ENCODE measurements around the gene VPS50.

The VPS50 gene

DNA sequence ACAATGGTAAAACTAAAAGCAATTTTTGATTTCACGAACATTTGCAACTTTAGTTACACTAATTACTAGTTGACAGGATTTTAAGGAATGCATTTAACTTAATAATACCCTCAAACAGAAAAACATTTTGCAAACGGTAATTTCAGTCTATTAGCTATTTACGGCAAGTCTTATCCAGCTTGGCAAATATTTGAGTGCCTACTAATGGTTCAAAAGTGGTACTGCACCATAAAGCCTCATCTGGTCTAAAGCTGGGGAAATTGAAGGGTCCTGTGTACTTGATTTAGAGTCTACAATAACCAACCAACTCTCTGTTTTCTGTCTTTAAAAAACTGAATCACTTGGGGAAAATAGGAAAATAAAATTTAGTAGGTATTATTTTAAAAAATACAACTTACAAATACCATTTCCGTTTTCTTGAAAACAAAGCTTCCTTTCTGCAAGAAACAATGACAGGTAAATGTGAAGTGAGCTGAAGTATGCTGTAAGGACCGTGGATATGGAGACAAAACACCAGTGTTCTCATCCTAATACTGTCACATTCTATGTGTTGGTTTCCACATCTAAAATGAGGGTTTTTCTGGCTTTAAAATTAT is 142.3 kb downstream of the VPS50 start:
- TF ChIP-seq TAF1 (IDR thresholded peaks at IDR 0.05; ENCODE audit: low read depth, low read length) (no peak), POU2F2 (IDR thresholded peaks at IDR 0.05; ENCODE audit: low read depth, low read length) (no peak), SPI1 (IDR thresholded peaks at IDR 0.05; ENCODE audit: low read depth, low read length) (no peak), POLR2A (IDR thresholded peaks at IDR 0.05; ENCODE audit: low read depth, low read length) (no peak), PAX5 (IDR thresholded peaks at IDR 0.05; ENCODE audit: insufficient read depth, low read length, severe bottlenecking) (no peak), POLR2AphosphoS5 (IDR thresholded peaks at IDR 0.05; ENCODE audit: low read depth, low read length) (no peak)
- FAIRE-seq, result peak; percentile 69
- no peak for DNase-seq (ENCODE audit: insufficient read length, low spot score)

DNA sequence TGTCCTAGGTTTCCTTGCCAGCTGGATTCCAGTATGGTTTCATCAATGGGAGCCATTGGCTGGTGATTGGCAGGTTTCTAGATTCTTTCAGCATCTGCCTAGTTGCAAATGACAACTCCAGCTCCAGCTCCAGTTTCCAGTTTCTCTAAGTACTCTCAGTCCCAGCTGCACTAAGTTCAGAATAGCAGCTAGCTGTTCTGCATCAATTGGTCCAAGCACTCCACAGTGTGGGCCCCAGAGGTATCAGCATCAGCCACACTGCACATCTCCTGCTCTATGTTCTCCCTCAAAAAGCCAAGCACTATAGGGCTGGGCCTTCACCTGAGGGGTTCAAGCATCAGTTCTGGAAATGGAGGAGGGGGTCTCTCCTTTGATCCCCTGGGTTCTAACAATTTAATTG is 143.4 kb downstream of the VPS50 start:
- TF ChIP-seq SPI1 (IDR thresholded peaks at IDR 0.05; ENCODE audit: low read depth, low read length) (no peak), TAF1 (IDR thresholded peaks at IDR 0.05; ENCODE audit: low read depth, low read length) (no peak)
- no peak for FAIRE-seq

DNA sequence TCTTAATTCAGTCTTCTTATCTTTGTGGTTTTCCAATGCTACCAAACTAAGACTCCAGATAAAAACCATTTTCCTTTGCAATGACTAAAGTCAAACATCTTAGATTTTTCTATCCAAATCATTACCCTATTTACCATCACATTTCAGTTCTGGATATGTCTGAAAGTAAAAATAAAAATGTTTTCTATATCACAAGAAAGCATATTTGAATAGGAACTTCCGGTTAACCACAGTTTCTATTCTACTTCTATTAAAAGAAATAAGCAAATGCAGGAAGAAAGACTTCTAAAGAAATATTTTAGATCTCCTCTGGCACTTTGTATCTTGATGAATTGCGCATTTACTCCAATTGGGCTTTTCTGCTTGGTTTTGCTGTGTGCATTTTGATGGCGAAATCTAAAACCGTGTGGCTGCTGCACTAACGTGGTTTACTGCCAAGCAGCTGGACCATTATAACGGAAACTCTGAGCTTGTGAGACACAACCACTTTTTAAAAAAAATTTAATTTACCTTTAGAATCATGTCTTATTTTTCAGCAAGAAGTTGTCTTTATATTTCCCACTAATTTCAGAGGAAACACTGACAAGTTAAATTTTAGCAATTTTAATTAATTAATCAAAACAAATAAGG is 146.1 kb downstream of the VPS50 start:
- FAIRE-seq, result no peak
- TF ChIP-seq POLR2AphosphoS5 (IDR thresholded peaks at IDR 0.05; ENCODE audit: low read depth, low read length), result no peak
- TF ChIP-seq POLR2A (IDR thresholded peaks at IDR 0.05; ENCODE audit: low read depth, low read length), result no peak
- TF ChIP-seq PAX5 (IDR thresholded peaks at IDR 0.05; ENCODE audit: insufficient read depth, low read length, severe bottlenecking), result no peak
- no peak for TF ChIP-seq TAF1 (IDR thresholded peaks at IDR 0.05; ENCODE audit: low read depth, low read length)
- TF ChIP-seq SPI1 (IDR thresholded peaks at IDR 0.05; ENCODE audit: low read depth, low read length), result no peak
- no peak for TF ChIP-seq POU2F2 (IDR thresholded peaks at IDR 0.05; ENCODE audit: low read depth, low read length)

More for the DNA sequence above, 143.4 kb downstream of the VPS50 start:
- no peak for DNase-seq (ENCODE audit: insufficient read length, low spot score)

DNA sequence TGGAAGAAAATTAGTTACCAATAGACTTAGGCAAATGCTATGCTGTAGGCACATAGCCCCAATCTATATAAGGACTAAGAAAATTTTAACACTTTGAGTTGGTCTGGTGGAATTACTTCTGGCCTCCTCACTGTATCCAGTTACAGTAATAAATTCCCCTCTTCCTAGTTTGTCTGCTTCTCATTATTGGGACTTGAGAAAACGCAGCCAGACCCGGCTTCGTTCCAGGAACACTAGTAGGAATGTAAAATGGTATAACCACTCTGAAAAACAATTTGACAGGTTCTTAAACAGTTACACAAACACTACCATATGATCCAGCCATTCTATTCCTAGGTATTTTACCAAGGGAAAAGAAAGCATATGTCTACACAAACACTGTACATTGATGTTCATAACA is 150.2 kb downstream of the VPS50 start:
- no peak for TF ChIP-seq TAF1 (IDR thresholded peaks at IDR 0.05; ENCODE audit: low read depth, low read length)
- TF ChIP-seq SPI1 (IDR thresholded peaks at IDR 0.05; ENCODE audit: low read depth, low read length), result no peak
- no peak for TF ChIP-seq POU2F2 (IDR thresholded peaks at IDR 0.05; ENCODE audit: low read depth, low read length)
- TF ChIP-seq POLR2A (IDR thresholded peaks at IDR 0.05; ENCODE audit: low read depth, low read length), result no peak
- TF ChIP-seq PAX5 (IDR thresholded peaks at IDR 0.05; ENCODE audit: insufficient read depth, low read length, severe bottlenecking), result no peak
- no peak for TF ChIP-seq POLR2AphosphoS5 (IDR thresholded peaks at IDR 0.05; ENCODE audit: low read depth, low read length)
- FAIRE-seq, result no peak
- DNase-seq (ENCODE audit: insufficient read length, low spot score), result no peak

More for the DNA sequence above, 146.1 kb downstream of the VPS50 start:
- no peak for DNase-seq (ENCODE audit: insufficient read length, low spot score)

DNA sequence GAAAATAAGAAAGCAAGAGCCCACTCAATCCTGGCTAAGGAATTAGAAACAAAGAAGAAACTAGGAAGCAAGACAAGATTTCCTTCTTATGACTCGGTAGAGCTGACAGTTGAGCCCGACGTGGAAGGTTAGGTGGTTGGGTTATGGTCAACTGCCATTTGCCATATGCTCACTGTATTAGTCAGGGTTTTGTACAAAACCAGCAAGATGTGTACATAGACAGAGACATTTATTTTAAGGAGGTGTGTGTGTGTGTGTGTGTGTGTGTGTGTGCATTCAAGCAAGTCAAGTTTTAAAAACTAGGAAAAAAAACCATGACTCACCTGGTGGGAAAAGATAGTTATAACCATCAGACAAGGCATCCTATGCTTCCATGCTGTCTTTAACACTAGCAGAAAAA is 158.5 kb downstream of the VPS50 start:
- TF ChIP-seq POLR2A (IDR thresholded peaks at IDR 0.05; ENCODE audit: low read depth, low read length), result no peak
- no peak for TF ChIP-seq POU2F2 (IDR thresholded peaks at IDR 0.05; ENCODE audit: low read depth, low read length)
- no peak for TF ChIP-seq POLR2AphosphoS5 (IDR thresholded peaks at IDR 0.05; ENCODE audit: low read depth, low read length)
- TF ChIP-seq PAX5 (IDR thresholded peaks at IDR 0.05; ENCODE audit: insufficient read depth, low read length, severe bottlenecking), result no peak
- TF ChIP-seq SPI1 (IDR thresholded peaks at IDR 0.05; ENCODE audit: low read depth, low read length), result no peak
- TF ChIP-seq TAF1 (IDR thresholded peaks at IDR 0.05; ENCODE audit: low read depth, low read length), result no peak
- FAIRE-seq (no peak), DNase-seq (ENCODE audit: insufficient read length, low spot score) (no peak)

DNA sequence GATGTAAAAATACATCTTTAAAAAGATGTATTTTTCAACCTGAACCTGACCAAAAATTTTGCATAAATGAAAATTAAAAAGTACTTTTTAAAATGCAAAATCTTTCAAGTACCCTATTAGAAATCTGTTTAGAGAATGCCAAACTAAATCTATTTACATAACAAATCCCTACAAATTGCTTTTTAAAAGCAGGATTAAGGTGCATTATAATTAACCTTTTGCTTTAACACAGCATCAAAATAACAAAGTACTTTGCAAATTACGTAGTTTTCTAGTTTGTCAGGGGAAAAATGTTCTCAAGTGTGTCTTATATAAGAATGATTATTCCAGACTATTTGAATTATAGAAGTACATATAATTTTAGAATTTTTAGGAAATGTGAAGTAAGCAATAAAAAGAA is 160.8 kb downstream of the VPS50 start:
- no peak for TF ChIP-seq POU2F2 (IDR thresholded peaks at IDR 0.05; ENCODE audit: low read depth, low read length)
- DNase-seq (ENCODE audit: insufficient read length, low spot score) (no peak), FAIRE-seq (no peak)

DNA sequence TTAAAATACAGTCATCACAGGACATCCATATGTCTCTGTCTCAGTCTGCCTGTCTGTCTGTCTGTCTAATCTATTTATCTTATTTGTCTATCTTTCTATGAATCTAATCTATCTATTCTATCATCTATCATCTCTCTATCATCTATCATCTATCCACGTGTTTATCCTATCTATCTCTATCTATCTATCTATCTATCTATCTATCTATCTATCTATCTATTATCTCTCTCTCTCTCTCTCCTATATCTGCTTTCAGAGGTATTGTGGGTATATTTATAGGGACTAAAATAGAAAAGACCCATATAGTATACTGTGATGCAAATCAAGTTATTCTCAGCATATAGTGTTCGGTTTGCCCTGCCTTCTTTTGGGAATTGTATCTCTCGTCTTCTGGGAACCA is 167.5 kb downstream of the VPS50 start:
- FAIRE-seq (no peak), DNase-seq (ENCODE audit: insufficient read length, low spot score) (no peak)
- TF ChIP-seq SPI1 (IDR thresholded peaks at IDR 0.05; ENCODE audit: low read depth, low read length), result no peak
- no peak for TF ChIP-seq POU2F2 (IDR thresholded peaks at IDR 0.05; ENCODE audit: low read depth, low read length)
- TF ChIP-seq POLR2A (IDR thresholded peaks at IDR 0.05; ENCODE audit: low read depth, low read length), result no peak
- TF ChIP-seq POLR2AphosphoS5 (IDR thresholded peaks at IDR 0.05; ENCODE audit: low read depth, low read length), result no peak
- no peak for TF ChIP-seq TAF1 (IDR thresholded peaks at IDR 0.05; ENCODE audit: low read depth, low read length)
- TF ChIP-seq PAX5 (IDR thresholded peaks at IDR 0.05; ENCODE audit: insufficient read depth, low read length, severe bottlenecking), result no peak

DNA sequence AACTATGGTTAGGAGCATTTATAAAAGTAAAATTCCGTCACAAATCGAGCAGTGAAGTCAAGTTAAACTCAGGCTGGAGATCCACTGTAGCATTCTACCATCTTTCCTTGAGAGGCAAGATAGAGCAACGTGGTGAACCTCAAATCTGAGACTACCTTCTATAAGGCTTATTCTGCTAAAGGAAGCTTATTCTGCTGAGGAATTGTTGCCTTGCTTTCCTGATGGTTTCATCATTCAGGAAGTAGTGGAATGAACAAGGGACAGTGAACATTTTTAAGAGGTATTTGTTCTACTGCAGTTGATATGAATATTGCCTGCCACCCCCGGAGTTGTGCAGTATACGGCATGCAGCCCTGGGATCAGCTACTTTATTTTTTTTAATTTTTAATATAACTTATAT is 170.8 kb downstream of the VPS50 start:
- DNase-seq (ENCODE audit: insufficient read length, low spot score) (no peak), FAIRE-seq (no peak)
- TF ChIP-seq POLR2A (IDR thresholded peaks at IDR 0.05; ENCODE audit: low read depth, low read length) (no peak), TAF1 (IDR thresholded peaks at IDR 0.05; ENCODE audit: low read depth, low read length) (no peak), PAX5 (IDR thresholded peaks at IDR 0.05; ENCODE audit: insufficient read depth, low read length, severe bottlenecking) (no peak), POU2F2 (IDR thresholded peaks at IDR 0.05; ENCODE audit: low read depth, low read length) (no peak)

DNA sequence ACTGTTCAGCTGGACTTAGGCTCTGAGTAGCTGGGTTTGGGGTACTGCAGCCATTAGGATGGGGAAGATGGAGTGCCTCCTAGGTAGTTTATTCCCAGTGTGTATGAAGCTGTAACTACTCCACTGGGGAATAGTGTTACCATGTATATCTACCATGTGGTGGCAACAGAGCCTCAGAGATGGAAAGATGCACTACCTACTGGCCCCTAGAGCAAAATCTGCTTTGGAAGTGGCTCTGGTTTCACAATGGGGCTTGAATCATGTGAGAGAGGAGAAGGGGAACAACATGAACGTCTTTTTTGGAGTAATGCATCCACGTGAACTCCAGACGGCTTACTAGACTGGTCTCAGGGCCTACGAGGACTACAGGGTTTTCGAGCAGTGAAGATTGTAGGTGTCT is 175.1 kb downstream of the VPS50 start:
- FAIRE-seq (no peak), DNase-seq (ENCODE audit: insufficient read length, low spot score) (no peak)
- TF ChIP-seq POLR2AphosphoS5 (IDR thresholded peaks at IDR 0.05; ENCODE audit: low read depth, low read length) (no peak), SPI1 (IDR thresholded peaks at IDR 0.05; ENCODE audit: low read depth, low read length) (no peak), PAX5 (IDR thresholded peaks at IDR 0.05; ENCODE audit: insufficient read depth, low read length, severe bottlenecking) (no peak)

DNA sequence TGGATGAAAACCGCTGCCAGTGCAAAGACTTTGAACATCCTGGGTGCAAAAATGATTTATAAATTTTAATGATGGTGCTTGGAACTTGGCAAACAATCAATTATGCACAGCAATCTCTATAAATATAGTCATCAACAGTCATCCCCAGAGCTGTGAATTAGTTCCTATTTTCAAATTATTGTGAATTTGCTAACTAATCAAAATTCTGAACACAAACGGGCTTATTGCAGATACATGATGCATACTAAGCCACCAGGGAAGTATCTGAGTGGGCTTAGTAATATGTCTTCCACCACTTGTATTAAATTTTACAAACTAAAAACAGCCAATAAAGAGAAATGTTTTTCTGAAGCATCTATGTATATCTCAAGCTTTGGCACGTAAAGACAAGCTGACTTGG is 177.2 kb downstream of the VPS50 start:
- DNase-seq (ENCODE audit: insufficient read length, low spot score) (no peak), FAIRE-seq (no peak)
- TF ChIP-seq SPI1 (IDR thresholded peaks at IDR 0.05; ENCODE audit: low read depth, low read length) (no peak), POU2F2 (IDR thresholded peaks at IDR 0.05; ENCODE audit: low read depth, low read length) (no peak), POLR2A (IDR thresholded peaks at IDR 0.05; ENCODE audit: low read depth, low read length) (no peak), POLR2AphosphoS5 (IDR thresholded peaks at IDR 0.05; ENCODE audit: low read depth, low read length) (no peak), PAX5 (IDR thresholded peaks at IDR 0.05; ENCODE audit: insufficient read depth, low read length, severe bottlenecking) (no peak), TAF1 (IDR thresholded peaks at IDR 0.05; ENCODE audit: low read depth, low read length) (no peak)
